Keratinocyte (primary cell): ENCODE data around the gene EPS8L2. TPM values are rescaled to one million over a fixed set of nuclear protein-coding genes. Genes with fewer than 3 reads are reported as not detected.

Experiments
- DNase-seq: peaks from one replicate; pipeline ENCODE4 v3.0.0-alpha.2; 2011; ENCODE audit warnings: low read depth, missing footprints, low spot score
- FAIRE-seq: peaks from 2 replicates; lab custom pipeline; 2011; peaks lifted over from hg19 to GRCh38; lab: Jason Lieb, UNC
- H2AFZ ChIP-seq: 2 replicates; pipeline ENCODE4 v1.6.0; 2012; ENCODE audit warnings: low read length, control low read depth, inconsistent platforms; ENCODE audit not compliant: control insufficient read depth
- H3K27ac ChIP-seq: 2 replicates; pipeline ENCODE4 v1.5.1; 2011; ENCODE audit warnings: low read length; ENCODE audit not compliant: control insufficient read depth, insufficient read depth
- H3K27me3 ChIP-seq: 3 replicates; pipeline ENCODE4 v1.6.0; 2011; ENCODE audit warnings: low read length; ENCODE audit not compliant: control insufficient read depth, insufficient read depth; ENCODE audit errors: extremely low read depth
- H3K36me3 ChIP-seq, 2 experiments: 2 replicates in 1 of 2; 3 replicates in 1 of 2; pipeline ENCODE4 v1.5.1; 2011; ENCODE audit warnings: low read length in 2 of 2, mild to moderate bottlenecking in 1 of 2; ENCODE audit not compliant: control insufficient read depth in 2 of 2, insufficient read depth in 2 of 2; ENCODE audit errors: extremely low read depth in 1 of 2
- H3K4me1 ChIP-seq: 3 replicates; pipeline ENCODE4 v1.5.1; 2011; ENCODE audit warnings: low read length; ENCODE audit not compliant: control insufficient read depth, insufficient read depth; ENCODE audit errors: extremely low read depth
- H3K4me2 ChIP-seq: 3 replicates; pipeline ENCODE4 v1.6.0; 2011; ENCODE audit warnings: low read depth, low read length; ENCODE audit not compliant: control insufficient read depth, insufficient read depth; ENCODE audit errors: extremely low read depth
- H3K4me3 ChIP-seq, 3 experiments: fragments of 200-600 bp in 1 of 3; sonication (generic) in 1 of 3; 2 replicates in 2 of 3; 3 replicates in 1 of 3; pipeline ENCODE4 v1.5.1; 2011 to 2016; ENCODE audit warnings: low read length in 3 of 3, mild to moderate bottlenecking in 3 of 3, control low read depth in 2 of 3, inconsistent platforms in 1 of 3, low read depth in 1 of 3, mixed read lengths in 1 of 3, mixed run types in 1 of 3, moderate library complexity in 1 of 3; ENCODE audit not compliant: control insufficient read depth in 2 of 3, insufficient read depth in 2 of 3; ENCODE audit errors: extremely low read depth in 1 of 3
- H3K79me2 ChIP-seq: 2 replicates; pipeline ENCODE4 v1.6.0; 2012; ENCODE audit warnings: low read length; ENCODE audit not compliant: control insufficient read depth, insufficient read depth
- H3K9ac ChIP-seq: 3 replicates; pipeline ENCODE4 v1.6.0; 2011; ENCODE audit warnings: low read length; ENCODE audit not compliant: control insufficient read depth, insufficient read depth; ENCODE audit errors: extremely low read depth
- H3K9me1 ChIP-seq: 3 replicates; pipeline ENCODE4 v1.6.0; 2011; ENCODE audit warnings: low read length; ENCODE audit not compliant: control insufficient read depth, insufficient read depth; ENCODE audit errors: extremely low read depth
- H3K9me3 ChIP-seq: 2 replicates; pipeline ENCODE4 v1.5.1; 2012; ENCODE audit warnings: low read depth, low read length; ENCODE audit not compliant: control insufficient read depth
- H4K20me1 ChIP-seq: 3 replicates; pipeline ENCODE4 v1.6.0; 2011; ENCODE audit warnings: low read length; ENCODE audit not compliant: control insufficient read depth, insufficient read depth; ENCODE audit errors: extremely low read depth
- EZH2 ChIP-seq: IDR thresholded peaks from one replicate; pipeline ENCODE4 v1.6.1; 2012; ENCODE audit warnings: inconsistent platforms, mild to moderate bottlenecking, low read length, moderate library complexity
- dilution Hi-C: fragments of 300-500 bp; cut with MboI; formaldehyde crosslinking; loops from one replicate; pipeline ENCODE4 v1.7.0; 2020; ENCODE audit warnings: low sequenced_read_pairs; ENCODE audit not compliant: extremely low pct_ligation_motif_present
- polyA plus RNA-seq, 5 experiments: library from polyadenylated mRNA; depleted of rRNA in 3 of 5; stranded (reverse) in 3 of 5; stranded (forward) in 1 of 5; unstranded in 1 of 5; fragments of >200 nt; gene quantifications; 1 replicate in 1 of 5; 2 replicates in 3 of 5; 3 replicates in 1 of 5; pipeline versions ENCODE4 v1.2.1 to v1.2.3, GENCODE V29; 2011 to 2012; ENCODE audit warnings: missing spikeins in 2 of 5, low read depth in 1 of 5, low replicate concordance in 1 of 5
- TF ChIP-seq, protein P1 (sequence below), 3 experiments: IDR thresholded peaks in 1 of 3; conservative IDR thresholded peaks in 1 of 3; optimal IDR thresholded peaks in 1 of 3; 2 replicates in 2 of 3; 3 replicates in 1 of 3; pipeline versions ENCODE3 to v1.5.1; 2011; ENCODE audit warnings: low read length in 3 of 3, mild to moderate bottlenecking in 3 of 3, moderate library complexity in 2 of 3, control low read depth in 1 of 3, inconsistent platforms in 1 of 3; ENCODE audit not compliant: insufficient read depth in 2 of 3; ENCODE audit errors: extremely low read depth in 1 of 3

EPS8L2 gene
- polyA plus RNA-seq, 1 donor (not counting 4 experiments of a cell fraction or from before 2014, with no cell fraction given): 114 TPM

DNA sequence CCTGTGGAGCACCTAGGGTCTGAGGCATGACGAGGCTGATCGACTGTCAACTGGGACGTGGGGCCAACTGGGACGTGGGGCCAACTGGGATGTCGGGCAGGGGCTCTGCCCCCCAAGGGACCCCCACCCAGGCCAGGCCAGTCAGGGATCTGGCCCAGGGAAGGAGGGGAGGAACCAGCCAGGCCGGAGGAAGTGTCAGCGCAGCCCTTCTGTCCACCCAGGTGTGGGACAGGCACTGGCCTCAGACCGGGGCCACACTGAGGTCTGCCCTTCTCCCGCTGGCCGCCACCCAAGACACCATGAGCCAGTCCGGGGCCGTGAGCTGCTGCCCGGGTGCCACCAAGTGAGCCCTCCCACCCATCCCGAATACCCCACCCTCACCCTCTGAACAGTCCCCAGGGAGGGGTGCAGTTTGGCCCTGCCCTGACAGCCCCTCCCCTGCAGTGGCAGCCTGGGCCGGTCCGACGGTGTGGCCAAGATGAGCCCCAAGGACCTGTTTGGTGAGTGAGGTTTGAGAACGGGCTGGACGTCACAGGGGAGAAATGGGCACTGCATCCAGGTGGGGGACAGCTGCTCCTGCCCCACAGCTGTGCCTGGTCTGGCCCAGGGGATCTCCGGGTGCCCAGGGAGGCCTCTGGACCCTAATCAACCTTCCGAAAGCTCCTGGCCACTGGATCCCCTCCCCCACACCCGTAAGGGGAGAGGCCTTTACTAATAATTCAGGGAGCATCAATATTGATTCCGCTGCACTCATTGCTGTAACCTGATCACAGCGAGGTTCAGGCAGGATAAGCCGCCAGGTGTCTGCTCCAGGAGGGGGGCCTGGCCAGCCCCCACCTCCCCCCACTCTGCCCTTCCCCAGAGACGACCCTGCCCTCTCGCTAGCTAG is 3.3 kb downstream of the EPS8L2 start:
- H3K27ac ChIP-seq: no peak overlapping the region
- H3K4me2 ChIP-seq: no peak overlapping the region
- dilution Hi-C loops: no loop called here

DNA sequence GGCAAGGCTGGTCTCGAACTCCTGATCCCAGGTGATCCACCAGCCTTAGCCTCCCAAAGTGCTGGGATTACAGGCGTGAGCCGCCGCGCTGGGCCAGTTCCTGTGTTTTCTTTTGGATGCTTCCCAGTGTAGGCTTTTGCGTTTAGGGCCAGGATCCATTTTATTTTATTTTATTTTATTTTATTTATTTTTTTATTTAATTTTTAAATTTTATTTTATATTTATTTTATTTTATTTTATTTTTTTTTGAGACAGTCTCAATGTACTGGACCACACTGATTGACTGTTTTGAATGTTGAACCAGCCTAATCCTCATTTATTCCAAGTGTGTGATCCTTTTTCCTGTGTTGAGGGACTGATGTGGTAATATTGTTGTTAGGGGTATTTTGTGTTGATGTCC is 8.4 kb downstream of the EPS8L2 start:
- H3K27ac ChIP-seq: no peak overlapping the region
- H2AFZ ChIP-seq: no peak overlapping the region
- FAIRE-seq (no peak), DNase-seq (no peak)
- no peak overlapping the region for H3K9ac ChIP-seq
- peaks cover 2 to 13% of the 10 kb centered on the region in 2 experiments for H3K36me3 ChIP-seq
- no peak overlapping the region for H3K4me3 ChIP-seq
- H3K4me1 ChIP-seq: no peaks in the 10 kb centered on the region
- dilution Hi-C loops: no loop called here
- no peaks in the 10 kb centered on the region for H3K27me3 ChIP-seq
- H3K4me2 ChIP-seq: no peak overlapping the region
- peaks cover 3% of the 10 kb centered on the region for H4K20me1 ChIP-seq
- no peak for TF ChIP-seq EZH2
- TF ChIP-seq, protein P1, sequence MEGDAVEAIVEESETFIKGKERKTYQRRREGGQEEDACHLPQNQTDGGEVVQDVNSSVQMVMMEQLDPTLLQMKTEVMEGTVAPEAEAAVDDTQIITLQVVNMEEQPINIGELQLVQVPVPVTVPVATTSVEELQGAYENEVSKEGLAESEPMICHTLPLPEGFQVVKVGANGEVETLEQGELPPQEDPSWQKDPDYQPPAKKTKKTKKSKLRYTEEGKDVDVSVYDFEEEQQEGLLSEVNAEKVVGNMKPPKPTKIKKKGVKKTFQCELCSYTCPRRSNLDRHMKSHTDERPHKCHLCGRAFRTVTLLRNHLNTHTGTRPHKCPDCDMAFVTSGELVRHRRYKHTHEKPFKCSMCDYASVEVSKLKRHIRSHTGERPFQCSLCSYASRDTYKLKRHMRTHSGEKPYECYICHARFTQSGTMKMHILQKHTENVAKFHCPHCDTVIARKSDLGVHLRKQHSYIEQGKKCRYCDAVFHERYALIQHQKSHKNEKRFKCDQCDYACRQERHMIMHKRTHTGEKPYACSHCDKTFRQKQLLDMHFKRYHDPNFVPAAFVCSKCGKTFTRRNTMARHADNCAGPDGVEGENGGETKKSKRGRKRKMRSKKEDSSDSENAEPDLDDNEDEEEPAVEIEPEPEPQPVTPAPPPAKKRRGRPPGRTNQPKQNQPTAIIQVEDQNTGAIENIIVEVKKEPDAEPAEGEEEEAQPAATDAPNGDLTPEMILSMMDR (optimal IDR thresholded peaks at IDR 0.05 in 1 of 3, IDR thresholded peaks at IDR 0.05 in 1 of 3, conservative IDR thresholded peaks at IDR 0.05 in 1 of 3; ENCODE audit: extremely low read depth in 1 of 3, insufficient read depth in 2 of 3, low read length in 3 of 3): no peak
- no peaks in the 10 kb centered on the region for H3K9me3 ChIP-seq
- peaks cover 14% of the 10 kb centered on the region for H3K79me2 ChIP-seq
- peaks cover 2% of the 10 kb centered on the region for H3K9me1 ChIP-seq

More for the DNA sequence above, 3.3 kb downstream of the EPS8L2 start:
- H3K4me1 ChIP-seq: peaks cover 20% of the 10 kb centered on the region
- TF ChIP-seq, protein P1 (optimal IDR thresholded peaks at IDR 0.05 in 1 of 3, IDR thresholded peaks at IDR 0.05 in 1 of 3, conservative IDR thresholded peaks at IDR 0.05 in 1 of 3; ENCODE audit: extremely low read depth in 1 of 3, insufficient read depth in 2 of 3, low read length in 3 of 3): no peak
- TF ChIP-seq EZH2: no peak
- H2AFZ ChIP-seq: no peak overlapping the region
- peaks cover 2% of the 10 kb centered on the region for H3K9me1 ChIP-seq
- H3K36me3 ChIP-seq: peaks cover 0 to 11% of the 10 kb centered on the region in 2 experiments
- no peaks in the 10 kb centered on the region for H4K20me1 ChIP-seq
- no peaks in the 10 kb centered on the region for H3K9me3 ChIP-seq
- peaks cover 36% of the 10 kb centered on the region for H3K79me2 ChIP-seq
- FAIRE-seq (no peak), DNase-seq (no peak)
- no peak overlapping the region for H3K9ac ChIP-seq
- H3K4me3 ChIP-seq: no peak overlapping the region
- no peaks in the 10 kb centered on the region for H3K27me3 ChIP-seq
